Activated naive CD4-positive, alpha-beta T cell treated with anti-CD3 and anti-CD28 coated beads, Interleukin-2, amount 10 ng/mL, durations not matched to agents 5 hours and 36 hours (primary cell): Measurements from ENCODE around the gene YPEL1. TPM values are rescaled to one million over a fixed set of nuclear protein-coding genes. Genes with fewer than 3 reads are reported as not detected.
A peak's percentile ranks its signal among the peaks of the same experiment; 100 is the strongest.

Experiments used
- microRNA-seq: library from miRNA; unstranded; fragments of <30 nt; microRNA quantifications from one replicate; pipeline ENCODE4 v1.2.0, GENCODE V29; 2022; ENCODE audit warnings: borderline microRNAs expressed, borderline replicate concordance
- total RNA-seq, 2 experiments: library from RNA; stranded (reverse); gene quantifications; one replicate each; pipeline ENCODE4 v1.2.3, GENCODE V29; 2021

The YPEL1 gene, protein sequence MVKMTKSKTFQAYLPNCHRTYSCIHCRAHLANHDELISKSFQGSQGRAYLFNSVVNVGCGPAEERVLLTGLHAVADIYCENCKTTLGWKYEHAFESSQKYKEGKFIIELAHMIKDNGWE
- total RNA-seq = 10 to 100 TPM; 13.0 to 13.8 TPM

DNA sequence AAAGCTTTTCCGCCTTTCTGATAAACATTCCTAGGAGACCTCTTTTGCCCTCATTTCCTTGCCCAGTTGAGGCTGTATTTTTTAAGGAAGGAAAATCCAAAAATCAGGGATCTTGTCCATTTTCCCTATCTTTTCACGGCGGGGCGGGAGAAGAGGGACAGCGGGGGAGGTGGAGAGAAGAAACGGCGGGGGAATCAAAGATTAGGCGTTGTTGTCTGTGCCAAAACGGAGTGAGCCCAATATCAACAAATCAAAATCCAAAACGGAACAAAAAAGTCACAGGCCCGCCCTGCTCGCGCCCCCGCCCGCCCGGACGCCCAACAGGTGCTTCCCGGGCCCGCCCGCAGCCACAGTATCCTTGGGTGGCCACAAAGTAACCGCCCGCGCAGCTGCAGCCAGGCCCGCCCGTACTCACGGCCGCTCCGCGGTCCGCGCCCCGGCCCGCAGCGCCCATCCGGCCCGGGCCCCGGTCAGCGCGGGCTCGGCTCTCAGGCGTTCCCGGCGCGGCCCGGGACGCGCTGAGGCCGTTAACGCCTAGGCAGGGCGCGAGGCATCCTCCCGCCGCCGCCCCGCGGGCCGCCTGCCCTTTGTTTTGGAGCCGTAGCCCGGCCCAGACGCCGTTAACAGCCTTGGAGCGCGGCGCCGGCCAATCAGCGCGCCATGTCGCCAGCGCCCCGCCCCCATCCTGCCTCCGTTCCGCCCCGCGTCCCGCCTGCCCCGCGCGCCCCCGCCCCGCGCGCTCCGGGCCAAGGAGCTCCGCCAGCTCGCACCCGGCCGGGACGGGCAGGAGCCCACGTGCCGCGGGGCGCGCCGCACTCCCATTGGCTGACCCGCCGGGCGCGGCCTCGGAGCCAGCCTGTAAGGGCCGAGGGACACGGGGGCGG lies at the start of gene YPEL1:
TSS of gene YPEL1 (minus strand) at position 595 of the 884 bp plus-strand sequence. CDS start 25,050 bp downstream, outside the sequence.

Small RNA genes lying within 50 kb of the gene (microRNA-seq; reads per million reads assigned to microRNA genes)
- gene MIR130B = 1,101 reads per million, percentile 88 among the genes with 10 or more reads in this experiment
- 1.3 reads per million for gene MIR301B

Other genes starting within 250 kb of the YPEL1 start
- gene RIMBP3C, start 184.3 kb downstream of the YPEL1 start, total RNA-seq = 1 to 10 TPM in 1 of 2 experiments, under 1 TPM in 1; 0.89 to 1.1 TPM
- gene UBE2L3, start 168.1 kb downstream of the YPEL1 start, total RNA-seq = 10 to 100 TPM; 53.5 to 54.2 TPM
- 10 to 100 TPM; 39.9 to 40.0 TPM for gene YDJC, start 105.8 kb downstream of the YPEL1 start, total RNA-seq
- under 1 TPM; 0.26 to 0.78 TPM for gene CCDC116, start 103.0 kb downstream of the YPEL1 start, total RNA-seq
- 10 to 100 TPM; 47.6 to 48.7 TPM for gene SDF2L1, start 93.5 kb downstream of the YPEL1 start, total RNA-seq
- 10 to 100 TPM; 70.4 to 70.9 TPM for gene PPIL2, start 69.8 kb downstream of the YPEL1 start, total RNA-seq
- gene MAPK1, start 131.9 kb upstream of the YPEL1 start, total RNA-seq = 100 to 1,000 TPM; 102 to 105 TPM
- 10 to 100 TPM; 14.9 to 16.7 TPM for gene PPM1F, start 217.1 kb upstream of the YPEL1 start, total RNA-seq
- gene TOP3B, start 247.0 kb upstream of the YPEL1 start, total RNA-seq = 10 to 100 TPM; 45.7 to 49.9 TPM